GOT3 (cell line): Measurements from ENCODE around the gene SLC41A3.
"Not testable (repeated sequence)": the region's sequence is repeated elsewhere in the genome, so short reads cannot be mapped to it uniquely, and the experiment has no call there.

Source experiments
- DNase-seq: peaks from one replicate; lab custom pipeline; 2025; ENCODE audit warnings: mixed read lengths; lab: John Stamatoyannopoulos, UW

The SLC41A3 gene

DNA sequence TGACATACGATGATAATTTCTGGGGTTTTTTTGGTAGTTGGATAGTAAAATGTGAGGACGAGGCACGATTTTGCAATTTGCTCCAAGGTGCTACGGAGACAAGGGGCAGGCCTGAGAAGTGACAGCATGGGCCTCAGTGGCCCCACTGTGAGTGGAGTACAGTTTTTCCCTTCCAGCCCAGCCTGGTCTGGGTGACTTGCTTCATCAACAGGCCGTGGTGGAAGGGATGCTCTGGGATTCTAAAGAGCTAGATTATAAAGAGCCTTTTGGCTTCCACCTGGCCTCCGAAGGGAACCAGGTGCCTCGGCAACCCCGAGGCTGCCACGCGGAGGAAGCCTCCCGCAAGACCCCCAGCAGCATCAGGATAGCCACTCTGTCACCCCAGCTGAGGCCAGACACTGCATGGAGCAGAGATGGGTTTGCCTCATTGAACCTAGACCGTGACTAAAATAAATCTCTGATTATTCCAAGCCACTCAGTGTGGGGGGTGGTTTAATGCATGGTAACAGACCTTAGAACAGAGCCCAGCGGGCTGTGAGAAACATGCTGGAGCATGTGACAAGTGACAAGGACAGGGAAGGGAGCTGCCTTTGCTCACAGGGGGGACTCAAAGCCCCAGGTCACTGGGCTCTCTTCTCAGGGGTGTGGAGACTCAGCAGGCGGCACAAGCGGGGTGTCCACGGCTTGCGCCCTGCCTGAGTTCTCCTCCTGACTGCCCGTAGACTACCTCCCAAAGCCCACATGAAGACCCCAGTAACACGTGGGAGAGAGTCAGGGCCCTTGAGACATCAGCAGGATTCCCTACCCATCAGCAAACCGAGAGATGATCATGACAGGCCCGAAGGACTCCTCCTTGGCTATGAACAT lies 22.6 kb upstream of the SLC41A3 start:
- DNase-seq = no peak

- no peak for DNase-seq
Observed at GRCh38 chr3:126105691-126106187, 21.8 kb upstream of the SLC41A3 start.

- DNase-seq = no peak
Observed at GRCh38 chr3:126104742-126105605, 21.1 kb upstream of the SLC41A3 start.

GRCh38 chr3:126104028-126104635 lies 20.2 kb upstream of the SLC41A3 start:
- no peak for DNase-seq

DNA sequence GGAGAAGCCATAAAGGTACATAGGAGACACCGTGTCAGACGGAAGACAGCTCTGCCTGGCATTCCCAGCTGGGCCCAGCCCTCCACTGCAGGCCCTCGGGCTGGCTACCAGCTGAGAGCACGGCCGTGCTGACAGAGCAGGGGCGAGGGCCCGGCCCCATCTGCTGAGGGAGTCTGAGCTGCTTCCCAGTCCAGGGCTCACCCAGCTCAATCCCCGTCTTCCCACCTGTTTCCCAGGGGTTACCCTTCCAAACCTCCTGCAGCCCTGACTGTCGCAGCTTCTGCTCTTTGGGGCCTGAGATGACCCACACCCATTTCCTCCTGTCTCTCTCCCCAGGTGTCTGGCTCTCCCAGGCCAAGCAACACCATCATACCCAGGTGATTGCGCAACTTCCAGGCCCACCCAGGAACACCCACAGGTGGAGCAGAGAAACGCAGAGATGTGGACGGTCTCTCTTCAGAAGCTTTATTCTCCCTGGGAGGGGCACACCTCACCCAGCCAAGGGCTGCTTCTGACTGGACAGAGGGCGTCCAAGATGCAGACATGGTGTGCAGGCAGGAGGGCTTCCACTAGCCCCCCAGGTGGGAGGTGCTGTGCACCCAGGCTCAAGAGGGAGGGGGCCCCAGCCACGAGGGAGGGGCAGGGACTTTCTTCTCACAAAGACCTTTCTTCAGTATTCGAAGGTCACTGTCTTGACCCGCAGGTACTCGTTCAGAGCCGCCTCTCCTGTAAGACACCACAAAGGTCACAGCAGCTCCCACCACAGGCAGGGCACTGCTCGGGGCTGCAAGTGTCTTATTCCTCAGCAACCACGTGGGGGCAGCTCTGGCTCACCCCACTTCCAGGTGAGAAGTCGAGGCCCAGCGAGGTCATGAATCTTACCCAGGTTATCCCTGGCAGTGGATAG lies 19.4 kb upstream of the SLC41A3 start:
- DNase-seq = no peak

- peak; percentile 64 for DNase-seq
Observed at GRCh38 chr3:126102530-126102951, 18.6 kb upstream of the SLC41A3 start.

DNA sequence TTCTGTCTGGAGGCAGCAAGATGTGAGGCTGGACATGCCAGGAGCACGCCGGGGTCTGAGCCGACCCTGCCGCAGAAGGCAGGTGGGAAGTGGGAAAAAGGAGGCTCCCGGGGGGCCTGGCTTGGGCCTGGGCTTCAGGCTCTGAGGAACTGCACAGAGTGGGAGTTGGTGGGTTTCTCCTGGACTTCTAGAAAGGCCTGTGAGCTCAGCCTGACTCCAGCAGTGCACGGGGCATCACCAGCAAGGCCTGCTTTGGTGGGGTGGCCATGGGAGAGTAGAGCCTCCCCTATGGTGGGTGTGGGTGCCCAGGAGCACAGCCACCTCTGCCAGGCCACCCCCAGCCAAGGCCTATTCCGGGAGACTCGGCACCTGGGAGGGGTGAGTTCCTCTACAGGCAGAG lies 18.1 kb upstream of the SLC41A3 start:
- DNase-seq = no peak

GRCh38 chr3:126101521-126101982 lies 17.6 kb upstream of the SLC41A3 start:
- DNase-seq = no peak

DNA sequence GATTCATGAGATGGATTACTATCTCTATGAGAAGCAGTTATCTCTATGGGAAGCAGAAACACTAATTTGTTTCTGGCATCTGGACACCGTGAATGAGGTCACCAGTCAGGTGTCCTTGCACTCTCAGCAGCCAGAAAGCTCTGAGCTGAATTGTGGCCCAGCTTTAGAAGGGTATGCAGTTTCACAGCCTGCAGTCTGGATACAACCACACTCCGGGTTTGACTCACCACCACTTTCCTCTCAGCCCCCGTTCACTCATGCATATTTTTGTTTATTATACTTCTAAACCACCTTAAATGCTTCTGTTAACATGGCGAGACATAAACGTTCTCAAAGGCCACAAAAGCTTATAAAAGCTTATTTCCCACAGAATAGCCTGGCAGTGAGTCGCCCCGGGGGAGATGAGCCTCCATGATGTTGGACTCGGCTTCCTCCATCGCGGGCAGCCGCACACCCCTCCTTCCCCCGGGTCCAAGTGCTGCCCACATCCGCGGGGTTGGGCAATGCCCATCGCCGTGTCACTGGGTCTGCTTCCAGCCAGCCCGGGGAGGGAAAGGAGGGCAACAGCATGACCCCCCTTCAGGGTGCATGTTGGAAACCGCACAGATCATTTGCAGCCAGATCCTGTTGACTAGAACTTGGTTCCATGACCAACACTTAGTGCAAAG lies 16.8 kb upstream of the SLC41A3 start:
- peak; percentile 64 for DNase-seq

GRCh38 chr3:126100269-126100633 lies 16.3 kb upstream of the SLC41A3 start:
- no peak for DNase-seq

DNA sequence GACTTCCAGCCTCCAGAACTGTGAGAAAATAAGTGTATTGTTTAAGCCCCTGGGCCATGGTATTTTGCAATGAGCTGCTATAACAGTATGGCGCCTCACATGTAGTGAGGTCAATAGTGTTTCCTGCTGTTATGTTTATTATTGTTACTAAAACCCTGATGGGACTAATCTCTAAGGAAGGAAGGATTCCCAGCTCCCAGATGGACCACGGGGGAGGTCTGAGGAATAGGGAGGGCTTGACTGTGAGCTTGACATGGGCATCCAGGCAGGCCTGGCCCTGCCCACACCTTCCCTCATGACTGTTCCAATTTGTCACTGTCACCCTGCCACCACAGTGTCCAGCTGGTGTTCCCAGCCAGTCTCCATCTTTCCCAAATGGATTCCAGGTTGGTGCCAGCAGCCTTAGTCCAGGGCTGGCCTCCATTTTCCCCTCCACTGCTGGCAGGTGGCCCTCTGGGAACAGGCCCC lies 14.5 kb upstream of the SLC41A3 start:
- no peak for DNase-seq

DNA sequence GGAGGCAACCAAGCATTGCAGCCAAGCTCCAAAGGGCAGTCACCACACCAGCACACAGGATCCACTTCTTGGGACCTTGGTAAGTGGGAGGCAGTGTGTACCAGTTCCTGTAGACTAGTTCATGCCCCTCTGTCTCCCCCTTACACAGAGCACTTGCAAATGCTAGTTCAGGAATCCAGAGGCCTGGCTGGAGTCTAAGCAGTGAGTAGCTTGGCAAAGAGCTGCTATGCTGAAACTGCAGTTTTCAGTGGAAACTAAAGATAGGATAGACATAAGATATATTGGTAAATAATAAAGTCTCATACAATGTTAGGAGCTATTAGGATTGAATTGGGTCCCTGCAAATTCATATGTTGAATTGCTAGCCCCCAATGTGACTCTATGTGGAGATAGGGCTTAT lies 13.9 kb upstream of the SLC41A3 start:
- no peak for DNase-seq

DNA sequence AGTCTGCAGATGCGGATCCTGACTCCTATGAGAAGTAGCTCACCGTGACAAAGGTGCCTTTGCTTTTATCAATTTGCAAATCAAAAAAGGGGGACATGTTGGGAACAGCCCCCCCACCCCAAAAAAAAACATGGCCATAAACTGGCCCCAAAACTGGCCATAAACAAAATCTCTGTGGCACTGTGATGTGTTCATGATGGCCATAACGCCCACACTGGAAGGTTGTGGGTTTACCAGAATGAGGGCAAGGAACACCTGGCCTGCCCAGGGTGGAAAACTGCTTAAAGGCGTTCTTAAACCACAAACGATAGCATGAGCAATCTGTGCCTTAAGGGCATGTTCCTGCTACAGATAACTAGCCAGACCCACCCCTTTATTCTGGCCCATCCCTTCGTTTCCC lies 12.3 kb upstream of the SLC41A3 start:
- not testable (repeated sequence) for DNase-seq

DNA sequence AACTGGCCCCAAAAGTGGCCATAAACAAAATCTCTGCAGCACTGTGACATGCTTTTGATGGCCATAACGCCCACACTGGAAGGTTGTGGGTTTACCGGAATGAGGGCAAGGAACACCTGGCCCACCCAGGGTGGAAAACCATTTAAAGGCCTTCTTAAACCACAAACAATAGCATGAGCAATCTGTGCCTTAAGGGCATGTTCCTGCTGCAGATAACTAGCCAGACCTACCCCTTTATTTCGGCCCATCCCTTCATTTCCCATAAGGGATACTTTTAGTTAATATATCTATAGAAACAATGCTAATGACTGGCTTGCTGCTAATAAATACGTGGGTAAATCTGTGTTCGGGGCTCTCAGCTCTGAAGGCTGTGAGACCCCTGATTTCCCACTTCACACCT lies 8.2 kb upstream of the SLC41A3 start:
- not testable (repeated sequence) for DNase-seq

- no peak for DNase-seq
Observed at GRCh38 chr3:126087552-126088175, 3.7 kb upstream of the SLC41A3 start.

DNA sequence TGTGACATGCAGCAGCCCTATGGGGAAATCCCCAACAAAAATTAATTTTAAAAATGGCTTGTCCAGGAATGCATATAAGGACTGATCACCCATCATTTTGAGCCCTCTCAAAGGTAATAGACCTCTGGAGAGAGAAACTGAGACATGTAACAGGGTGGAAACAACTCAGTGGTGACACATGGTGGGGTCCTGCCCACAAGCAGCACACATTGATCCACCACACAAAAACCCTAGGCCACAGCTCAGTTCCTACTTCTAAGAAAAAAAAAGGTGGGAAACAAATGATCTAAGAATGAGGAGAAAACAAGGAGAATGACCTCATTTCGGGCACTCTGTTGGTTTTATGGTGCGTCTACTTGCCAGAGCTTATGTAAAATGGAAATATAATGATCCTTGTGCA lies 1.9 kb upstream of the SLC41A3 start:
- no peak for DNase-seq

GRCh38 chr3:126085276-126085675 lies 1.4 kb upstream of the SLC41A3 start:
- no peak for DNase-seq

GRCh38 chr3:126084768-126085180 lies 850 bp upstream of the SLC41A3 start:
- no peak for DNase-seq

DNA sequence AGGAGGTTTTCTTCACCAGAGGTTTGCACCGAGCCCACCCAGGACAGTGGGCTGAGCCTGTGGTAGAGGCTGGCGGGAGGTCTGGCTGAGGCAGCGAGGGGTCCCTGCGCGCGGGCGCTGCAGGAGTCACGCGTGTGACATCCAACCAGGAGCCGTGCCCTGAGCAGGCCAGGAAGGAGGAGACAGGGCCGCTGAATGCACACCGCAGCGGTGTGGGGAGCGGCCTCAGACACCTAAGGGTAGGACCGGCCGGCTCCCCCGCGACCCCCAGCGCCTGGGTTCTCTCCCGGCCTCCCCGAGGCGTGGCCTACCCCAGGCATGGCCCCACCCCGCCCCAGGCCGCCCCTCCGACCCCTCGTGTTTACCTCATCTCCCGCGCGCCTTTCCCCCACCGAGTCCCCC lies 412 bp downstream of the SLC41A3 start:
- no peak for DNase-seq

- DNase-seq = no peak
Observed at GRCh38 chr3:126083138-126083445, 832 bp downstream of the SLC41A3 start.
